ENCODE measurements around the gene RBM24.

Gene RBM24

GRCh38 chr6:17281100-17281496, at the start of gene RBM24:
Gene RBM24, plus strand, starts transcription at chr6:17281361. Its CDS starts 221 bp downstream, at chr6:17281582.
- Histone ChIP-seq H3K9ac (ENCODE audit: low read depth, low read length) (peak within 1 kb of the TSS; percentile 93), H3K36me3 (ENCODE audit: insufficient read depth, low read length) (no peaks in the 10 kb centered on the region), H3K9me3 (ENCODE audit: control insufficient read depth, insufficient read depth, low read length) (no peaks in the 10 kb centered on the region), H3K4me1 (ENCODE audit: insufficient read depth, low read length) (peaks cover 6% of the 10 kb centered on the region; the same call in 1 of the 2 replicates)

GRCh38 chr6:17233531-17233930, 47.6 kb upstream of the RBM24 start:
- H3K4me1 ChIP-seq (ENCODE audit: insufficient read depth, low read length): no peaks in the 10 kb centered on the region
- no peak overlapping the region for H3K9ac ChIP-seq (ENCODE audit: low read depth, low read length)
- no peaks in the 10 kb centered on the region for H3K36me3 ChIP-seq (ENCODE audit: insufficient read depth, low read length)
- no peaks in the 10 kb centered on the region for H3K9me3 ChIP-seq (ENCODE audit: control insufficient read depth, insufficient read depth, low read length)

- Histone ChIP-seq H3K9ac (ENCODE audit: low read depth, low read length) (no peak overlapping the region), H3K9me3 (ENCODE audit: control insufficient read depth, insufficient read depth, low read length) (no peaks in the 10 kb centered on the region), H3K4me1 (ENCODE audit: insufficient read depth, low read length) (no peaks in the 10 kb centered on the region), H3K36me3 (ENCODE audit: insufficient read depth, low read length) (no peaks in the 10 kb centered on the region)
Measured at GRCh38 chr6:17237246-17237645, 43.9 kb upstream of the RBM24 start.

- no peaks in the 10 kb centered on the region for H3K4me1 ChIP-seq (ENCODE audit: insufficient read depth, low read length)
- H3K9me3 ChIP-seq (ENCODE audit: control insufficient read depth, insufficient read depth, low read length): no peaks in the 10 kb centered on the region
- H3K9ac ChIP-seq (ENCODE audit: low read depth, low read length): no peak overlapping the region
- no peaks in the 10 kb centered on the region for H3K36me3 ChIP-seq (ENCODE audit: insufficient read depth, low read length)
Measured at GRCh38 chr6:17239260-17239659, 41.9 kb upstream of the RBM24 start.

GRCh38 chr6:17240803-17241500, 40.2 kb upstream of the RBM24 start:
- Histone ChIP-seq H3K4me1 (ENCODE audit: insufficient read depth, low read length) (no peaks in the 10 kb centered on the region), H3K36me3 (ENCODE audit: insufficient read depth, low read length) (no peaks in the 10 kb centered on the region), H3K9me3 (ENCODE audit: control insufficient read depth, insufficient read depth, low read length) (no peaks in the 10 kb centered on the region), H3K9ac (ENCODE audit: low read depth, low read length) (no peak overlapping the region)

GRCh38 chr6:17242087-17242486, 39.1 kb upstream of the RBM24 start:
- H3K9me3 ChIP-seq (ENCODE audit: control insufficient read depth, insufficient read depth, low read length): no peaks in the 10 kb centered on the region
- H3K9ac ChIP-seq (ENCODE audit: low read depth, low read length): no peak overlapping the region
- H3K4me1 ChIP-seq (ENCODE audit: insufficient read depth, low read length): no peaks in the 10 kb centered on the region
- no peaks in the 10 kb centered on the region for H3K36me3 ChIP-seq (ENCODE audit: insufficient read depth, low read length)

GRCh38 chr6:17250237-17250636, 30.9 kb upstream of the RBM24 start:
- Histone ChIP-seq H3K9ac (ENCODE audit: low read depth, low read length) (no peak overlapping the region), H3K9me3 (ENCODE audit: control insufficient read depth, insufficient read depth, low read length) (no peaks in the 10 kb centered on the region), H3K4me1 (ENCODE audit: insufficient read depth, low read length) (no peaks in the 10 kb centered on the region), H3K36me3 (ENCODE audit: insufficient read depth, low read length) (no peaks in the 10 kb centered on the region)

- no peaks in the 10 kb centered on the region for H3K36me3 ChIP-seq (ENCODE audit: insufficient read depth, low read length)
- no peak overlapping the region for H3K9ac ChIP-seq (ENCODE audit: low read depth, low read length)
- no peaks in the 10 kb centered on the region for H3K4me1 ChIP-seq (ENCODE audit: insufficient read depth, low read length)
- H3K9me3 ChIP-seq (ENCODE audit: control insufficient read depth, insufficient read depth, low read length): no peaks in the 10 kb centered on the region
Measured at GRCh38 chr6:17251953-17252352, 29.2 kb upstream of the RBM24 start.

- Histone ChIP-seq H3K36me3 (ENCODE audit: insufficient read depth, low read length) (no peaks in the 10 kb centered on the region), H3K9ac (ENCODE audit: low read depth, low read length) (no peak overlapping the region), H3K9me3 (ENCODE audit: control insufficient read depth, insufficient read depth, low read length) (no peaks in the 10 kb centered on the region), H3K4me1 (ENCODE audit: insufficient read depth, low read length) (peaks cover 7% of the 10 kb centered on the region; the same call in 1 of the 2 replicates)
Measured at GRCh38 chr6:17258749-17259148, 22.4 kb upstream of the RBM24 start.

GRCh38 chr6:17265570-17265969, 15.6 kb upstream of the RBM24 start:
- Histone ChIP-seq H3K36me3 (ENCODE audit: insufficient read depth, low read length) (no peaks in the 10 kb centered on the region), H3K9me3 (ENCODE audit: control insufficient read depth, insufficient read depth, low read length) (no peaks in the 10 kb centered on the region), H3K4me1 (ENCODE audit: insufficient read depth, low read length) (no peaks in the 10 kb centered on the region), H3K9ac (ENCODE audit: low read depth, low read length) (no peak overlapping the region)

GRCh38 chr6:17267566-17267965, 13.6 kb upstream of the RBM24 start:
- Histone ChIP-seq H3K9me3 (ENCODE audit: control insufficient read depth, insufficient read depth, low read length) (no peaks in the 10 kb centered on the region), H3K9ac (ENCODE audit: low read depth, low read length) (no peak overlapping the region), H3K4me1 (ENCODE audit: insufficient read depth, low read length) (no peaks in the 10 kb centered on the region), H3K36me3 (ENCODE audit: insufficient read depth, low read length) (no peaks in the 10 kb centered on the region)

GRCh38 chr6:17268114-17268513, 13.0 kb upstream of the RBM24 start:
- Histone ChIP-seq H3K36me3 (ENCODE audit: insufficient read depth, low read length) (no peaks in the 10 kb centered on the region), H3K4me1 (ENCODE audit: insufficient read depth, low read length) (no peaks in the 10 kb centered on the region), H3K9me3 (ENCODE audit: control insufficient read depth, insufficient read depth, low read length) (no peaks in the 10 kb centered on the region), H3K9ac (ENCODE audit: low read depth, low read length) (no peak overlapping the region)

GRCh38 chr6:17269840-17270239, 11.3 kb upstream of the RBM24 start:
- no peaks in the 10 kb centered on the region for H3K9me3 ChIP-seq (ENCODE audit: control insufficient read depth, insufficient read depth, low read length)
- H3K4me1 ChIP-seq (ENCODE audit: insufficient read depth, low read length): no peaks in the 10 kb centered on the region
- no peak overlapping the region for H3K9ac ChIP-seq (ENCODE audit: low read depth, low read length)
- no peaks in the 10 kb centered on the region for H3K36me3 ChIP-seq (ENCODE audit: insufficient read depth, low read length)

- no peaks in the 10 kb centered on the region for H3K9me3 ChIP-seq (ENCODE audit: control insufficient read depth, insufficient read depth, low read length)
- H3K4me1 ChIP-seq (ENCODE audit: insufficient read depth, low read length): no peaks in the 10 kb centered on the region
- H3K36me3 ChIP-seq (ENCODE audit: insufficient read depth, low read length): no peaks in the 10 kb centered on the region
- H3K9ac ChIP-seq (ENCODE audit: low read depth, low read length): no peak overlapping the region
Measured at GRCh38 chr6:17271628-17272027, 9.5 kb upstream of the RBM24 start.

GRCh38 chr6:17276766-17277165, 4.4 kb upstream of the RBM24 start:
- 0 out of 2 replicates have a peak, but pooled peaks cover 3% of the 10 kb centered on the region for H3K4me1 ChIP-seq (ENCODE audit: insufficient read depth, low read length)
- H3K9ac ChIP-seq (ENCODE audit: low read depth, low read length): no peak overlapping the region
- H3K9me3 ChIP-seq (ENCODE audit: control insufficient read depth, insufficient read depth, low read length): no peaks in the 10 kb centered on the region
- H3K36me3 ChIP-seq (ENCODE audit: insufficient read depth, low read length): no peaks in the 10 kb centered on the region

Measured in ES-I3 (cell line).